GM12865 (cell line): ENCODE data around the gene ADRB1.

Experiments
- DNase-seq: peaks from one replicate; pipeline ENCODE4 v3.0.0; 2010; ENCODE audit warnings: low read depth
- H3K4me3 ChIP-seq: 2 replicates; pipeline ENCODE4 v1.5.1; 2011; ENCODE audit warnings: mild to moderate bottlenecking, low read depth, low read length, control low read depth
- CTCF ChIP-seq: IDR thresholded peaks from 2 replicates; pipeline ENCODE4 v1.5.1; 2011; ENCODE audit warnings: low read length, control low read depth, low read depth, inconsistent platforms; ENCODE audit not compliant: insufficient read depth; ENCODE audit errors: missing control alignments

ADRB1 gene

GRCh38 chr10:114052255-114052654, 8.6 kb downstream of the ADRB1 start:
- DNase-seq = no peak
- TF ChIP-seq CTCF = no peak
- H3K4me3 ChIP-seq = no peak overlapping the region

- TF ChIP-seq CTCF = no peak
- DNase-seq = no peak
- no peak overlapping the region for H3K4me3 ChIP-seq
Observed at GRCh38 chr10:114053946-114054345, 10.3 kb downstream of the ADRB1 start.

GRCh38 chr10:114057855-114058254, 14.2 kb downstream of the ADRB1 start:
- TF ChIP-seq CTCF = no peak
- H3K4me3 ChIP-seq = no peak overlapping the region
- no peak for DNase-seq

DNA sequence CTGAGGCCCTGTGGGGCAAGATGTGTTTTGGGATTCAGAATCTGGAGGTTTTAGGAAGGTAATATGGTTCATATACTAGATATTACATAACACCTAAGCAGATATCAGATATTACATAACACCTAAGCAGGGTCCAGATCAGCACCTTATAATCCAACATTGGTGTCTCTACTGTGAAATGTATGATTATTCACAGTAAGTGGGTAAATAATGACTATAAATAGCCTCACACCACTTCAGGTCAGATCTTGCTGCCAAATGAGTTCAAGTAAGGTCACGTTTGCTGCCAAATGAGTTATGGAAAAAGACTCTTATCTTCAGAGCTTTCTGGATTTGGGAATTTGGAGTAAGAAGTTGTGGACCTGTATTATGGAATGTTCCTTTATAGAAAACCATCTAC, 14.6 kb downstream of the ADRB1 start:
- no peak overlapping the region for H3K4me3 ChIP-seq
- DNase-seq = no peak
- TF ChIP-seq CTCF = no peak

GRCh38 chr10:114059561-114059960, 15.9 kb downstream of the ADRB1 start:
- TF ChIP-seq CTCF = no peak
- H3K4me3 ChIP-seq = no peak overlapping the region
- no peak for DNase-seq

- H3K4me3 ChIP-seq = no peak overlapping the region
- no peak for DNase-seq
- TF ChIP-seq CTCF = no peak
Observed at GRCh38 chr10:114060456-114060855, 16.8 kb downstream of the ADRB1 start.

DNA sequence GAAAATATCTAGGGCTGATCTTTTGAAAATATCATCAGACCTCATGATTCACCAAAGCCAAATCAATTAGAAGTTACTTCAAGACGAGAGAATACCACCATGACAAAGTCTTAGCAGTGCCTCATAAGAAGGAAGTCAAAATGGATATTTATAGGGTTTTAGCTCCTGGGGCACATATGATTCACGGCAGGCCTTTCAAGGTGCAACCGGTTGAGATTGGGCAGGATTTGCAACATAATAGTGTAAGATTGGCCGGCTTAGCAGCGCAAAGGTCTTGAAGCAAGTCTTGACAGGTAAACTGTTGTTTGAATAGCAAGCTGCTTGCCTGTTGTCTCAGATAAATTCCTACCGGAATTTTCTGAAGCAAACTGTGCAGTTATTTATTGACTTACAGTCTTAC, 17.5 kb downstream of the ADRB1 start:
- no peak overlapping the region for H3K4me3 ChIP-seq
- no peak for TF ChIP-seq CTCF
- no peak for DNase-seq
